GM12878 (cell line): ENCODE data around the gene KIF2C. TPM values are rescaled to one million over a fixed set of nuclear protein-coding genes. Genes with fewer than 3 reads are reported as not detected.

Source experiments
- HCFC1 ChIP-seq: fragments of 150-350 bp; IDR thresholded peaks from 2 replicates; pipeline ENCODE4 v1.6.1; 2014; ENCODE audit warnings: low read length
- IRF4 ChIP-seq: IDR thresholded peaks from 2 replicates; pipeline ENCODE4 v1.6.1; 2011; ENCODE audit warnings: low read depth, low read length
- KAT2A ChIP-seq: conservative IDR thresholded peaks from 2 replicates; pipeline ENCODE4 v1.6.1; 2011; ENCODE audit warnings: low read depth, low read length; ENCODE audit not compliant: control insufficient read depth
- KLF5 ChIP-seq: fragments of 450-650 bp; IDR thresholded peaks from 2 replicates; pipeline ENCODE4 v1.6.1; 2014; ENCODE audit warnings: mild to moderate bottlenecking; ENCODE audit not compliant: partially characterized antibody
- MEF2B ChIP-seq: fragments of 450-650 bp; IDR thresholded peaks from 2 replicates; pipeline ENCODE4 v1.6.1; 2018; ENCODE audit warnings: mild to moderate bottlenecking, moderate library complexity; ENCODE audit not compliant: partially characterized antibody, poor library complexity, severe bottlenecking
- NBN ChIP-seq: fragments of 450-650 bp; IDR thresholded peaks from 2 replicates; pipeline ENCODE4 v1.6.1; 2016
- PRDM15 ChIP-seq: fragments of 450-650 bp; formaldehyde crosslinking; IDR thresholded peaks from 2 replicates; pipeline ENCODE4 v1.4.0; 2020; ENCODE audit warnings: mild to moderate bottlenecking, moderate library complexity
- RUNX3 ChIP-seq: IDR thresholded peaks from 2 replicates; pipeline ENCODE4 v1.6.1; 2012; ENCODE audit warnings: low read length, inconsistent platforms
- SIN3A ChIP-seq: IDR thresholded peaks from 2 replicates; pipeline ENCODE4 v1.6.1; 2012; ENCODE audit warnings: low read depth, low read length, improper control_type of control experiment
- SMAD1 ChIP-seq: fragments of 450-650 bp; IDR thresholded peaks from 2 replicates; pipeline ENCODE4 v1.6.1; 2018; ENCODE audit warnings: mild to moderate bottlenecking, low read depth; ENCODE audit not compliant: partially characterized antibody
- SMC3 ChIP-seq: IDR thresholded peaks from 2 replicates; pipeline ENCODE4 v1.6.1; 2011; ENCODE audit warnings: low read length, improper control_type of control experiment, borderline replicate concordance
- TCF12 ChIP-seq: IDR thresholded peaks from 2 replicates; pipeline ENCODE4 v1.6.1; 2011; ENCODE audit warnings: low read depth, mild to moderate bottlenecking, low read length
- ZBTB11 ChIP-seq: fragments of 450-650 bp; formaldehyde crosslinking; IDR thresholded peaks from 2 replicates; pipeline ENCODE4 v1.5.0; 2022; ENCODE audit warnings: mild to moderate bottlenecking, missing genetic modification characterization
- ZBTB33 ChIP-seq: fragments of 450-650 bp; IDR thresholded peaks from 2 replicates; pipeline ENCODE4 v1.6.1; 2017; ENCODE audit warnings: mild to moderate bottlenecking
- ZNF622 ChIP-seq: fragments of 450-650 bp; IDR thresholded peaks from 2 replicates; pipeline ENCODE4 v1.6.1; 2017; ENCODE audit warnings: mild to moderate bottlenecking, inconsistent platforms
- ZSCAN29 ChIP-seq: fragments of 450-650 bp; IDR thresholded peaks from 2 replicates; pipeline ENCODE4 v1.6.1; 2017; ENCODE audit warnings: mild to moderate bottlenecking, moderate library complexity
- polyA plus RNA-seq, 11 experiments: library from polyadenylated mRNA; depleted of rRNA in 4 of 11; unstranded in 6 of 11; stranded (reverse) in 5 of 11; fragments of >200 nt; fragmentation: Nextera tagmentation in 4 of 11; fragmentation: Illumina TruSeq in 1 of 11; extraction: Ambion mirVana in 4 of 11; extraction: Trizol in 1 of 11; gene quantifications; 1 replicate in 1 of 11; 2 replicates in 10 of 11; pipeline versions ENCODE4 v1.2.1 to v1.2.3, GENCODE V29; 2011 to 2016; ENCODE audit warnings: inconsistent platforms in 2 of 11, missing spikeins in 2 of 11, low read depth in 1 of 11
- total RNA-seq, 4 experiments: library from RNA; depleted of rRNA in 3 of 4; stranded (reverse); fragments of >200 nt in 3 of 4; fragmentation: Illumina TruSeq in 1 of 4; extraction: Trizol in 1 of 4; gene quantifications; 2 replicates each; pipeline versions ENCODE4 v1.2.1 to v1.2.3, GENCODE V29; 2013 to 2021

The KIF2C gene
- total and polyA plus RNA-seq, 10 of the 15 experiments (the other 5 are each of a cell fraction or from before 2014, with no cell fraction given): 42.3 to 104 (median 83.8) TPM

- TF ChIP-seq ZBTB33: no peak
- 0 out of 2 replicates have a peak, but pooled peaks have one; percentile 40 for TF ChIP-seq IRF4
- peak; percentile 20 for TF ChIP-seq KLF5
- no peak; the same call in 1 of the 2 replicates for TF ChIP-seq HCFC1
- no peak for TF ChIP-seq ZNF622
- peak; percentile 75; the same call in 1 of the 2 replicates for TF ChIP-seq NBN
- 0 out of 2 replicates have a peak, but pooled peaks have one; percentile 7 for TF ChIP-seq TCF12
- TF ChIP-seq ZBTB11: no peak
- no peak for TF ChIP-seq MEF2B
- peak; percentile 100 for TF ChIP-seq SIN3A
- no peak for TF ChIP-seq SMC3
- peak; percentile 63 for TF ChIP-seq RUNX3
- TF ChIP-seq ZSCAN29: no peak
- no peak for TF ChIP-seq KAT2A
- TF ChIP-seq PRDM15 (CRISPR knock-in tag): no peak
- peak; percentile 62 for TF ChIP-seq SMAD1
These were observed at the start of gene KIF2C (continued) for GRCh38 chr1:44739307-44740178.
